ENCODE data around the gene ATG10. TPM values are rescaled to one million over a fixed set of nuclear protein-coding genes. Genes with fewer than 3 reads are reported as not detected.

The ATG10 gene
- total and polyA plus RNA-seq, 2 of the 8 experiments (the other 6 are each of a cell fraction or from before 2014, with no cell fraction given), result 3.7 to 8.8 TPM

DNA sequence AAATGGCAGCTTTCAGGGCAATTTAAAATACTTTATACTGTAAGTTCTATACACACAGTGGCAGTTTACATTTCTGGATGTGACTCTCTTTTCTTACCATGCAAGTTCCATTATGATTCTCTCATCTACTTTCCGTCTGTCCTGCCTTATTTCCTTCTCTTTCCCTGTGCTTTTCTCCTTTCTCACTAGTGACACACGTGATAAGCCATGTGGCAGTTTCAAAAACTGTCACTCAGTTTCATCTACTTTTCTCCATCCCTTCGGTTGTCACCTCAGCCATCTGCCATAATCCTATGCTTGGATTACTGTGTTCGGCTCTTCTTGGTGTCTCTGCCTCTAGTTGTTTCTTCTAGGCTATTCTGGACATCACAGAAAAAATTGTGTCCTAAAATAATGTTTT lies 46.8 kb upstream of the ATG10 start:
- CTCF ChIA-PET (ENCODE audit: partially characterized antibody), result interaction anchor here (0.9 to 1.2 kb wide), 2 partner anchors 23 to 266 kb away, joined by 3 to 5 read pairs; no protein-coding TSS in a partner anchor
- no peak overlapping the region for H2AFZ ChIP-seq (ENCODE audit: low read length)

More for the DNA sequence above, 46.8 kb upstream of the ATG10 start:
- no peak overlapping the region for H4K5ac ChIP-seq (ENCODE audit: insufficient read length, low read depth, low read length)
- H3K18ac ChIP-seq (ENCODE audit: extremely low read depth, low read length), result no peak overlapping the region
- H4K91ac ChIP-seq (replicated peaks; ENCODE audit: insufficient read length, low read length), result no peak overlapping the region
- no peak overlapping the region for H2BK5ac ChIP-seq (ENCODE audit: low read depth, low read length)
- H3K27ac ChIP-seq (ENCODE audit: low read depth, low read length), result no peak overlapping the region
- WGBS, 2 experiments (ENCODE audit: extremely low coverage in 1 of 2, insufficient coverage in 1 of 2, insufficient read length in 1 of 2, insufficient replicate concordance in 2 of 2, low coverage in 1 of 2, low lambda C conversion rate in 2 of 2, missing lambda C conversion rate in 1 of 2), result 80% methylated on average over 4 of the region's 4 CpGs; no CpG with 5 or more reads in 1 of the 2 experiments
- H3K79me1 ChIP-seq (ENCODE audit: low read depth, low read length), result no peaks in the 10 kb centered on the region
- no peaks in the 10 kb centered on the region for H3K23me2 ChIP-seq (ENCODE audit: low read depth, low read length)
- H2BK12ac ChIP-seq (ENCODE audit: low read depth, low read length), result no peak overlapping the region
- H2BK15ac ChIP-seq (ENCODE audit: low read length), result no peak overlapping the region
- TF ChIP-seq CHD2 (IDR thresholded peaks at IDR 0.05; ENCODE audit: low read length) (no peak), MAFK (IDR thresholded peaks at IDR 0.05; ENCODE audit: low read depth, low read length) (no peak)
- no peak overlapping the region for H3K23ac ChIP-seq (ENCODE audit: insufficient read length)
- no peak overlapping the region for H3K14ac ChIP-seq (ENCODE audit: insufficient read length)
- H3K56ac ChIP-seq (replicated peaks; ENCODE audit: insufficient read length, low read depth, low read length), result no peak overlapping the region
- no peak for FAIRE-seq
- no peaks in the 10 kb centered on the region for H4K20me1 ChIP-seq (replicated peaks in 1 of 2; ENCODE audit: control insufficient read depth in 1 of 2, insufficient read depth in 2 of 2, low read length in 2 of 2)
- H2BK20ac ChIP-seq (ENCODE audit: low read length), result no peak overlapping the region
- H3K4me3 ChIP-seq (ENCODE audit: extremely low read depth in 1 of 4, insufficient read depth in 2 of 4, low read depth in 3 of 4, low read length in 4 of 4), result no peak overlapping the region
- POLR2A ChIA-PET (ENCODE audit: partially characterized antibody), result no interaction called here
- H3K4ac ChIP-seq (replicated peaks; ENCODE audit: insufficient read length, low read depth, low read length), result no peak overlapping the region
- H3K27me3 ChIP-seq (replicated peaks in 1 of 4; ENCODE audit: control insufficient read depth in 3 of 4, extremely low read depth in 1 of 4, insufficient read depth in 3 of 4, low read length in 3 of 4), result no peaks in the 10 kb centered on the region
- H3K36me3 ChIP-seq (ENCODE audit: control insufficient read depth in 2 of 4, insufficient read depth in 4 of 4, low read length in 3 of 4), result no peaks in the 10 kb centered on the region
- peaks cover 0 to 3% of the 10 kb centered on the region in 2 experiments; a peak in 1 of 4 replicates for H3K9me3 ChIP-seq (ENCODE audit: insufficient read depth in 2 of 2, low read depth in 1 of 2, low read length in 1 of 2)
- H3K4me2 ChIP-seq (ENCODE audit: insufficient read depth in 1 of 2, low read depth in 2 of 2, low read length in 2 of 2), result no peak overlapping the region
- no peaks in the 10 kb centered on the region for H3K79me2 ChIP-seq (ENCODE audit: control insufficient read depth in 1 of 2, insufficient read depth in 2 of 2, low read length in 2 of 2)
- no peak overlapping the region for H3K9ac ChIP-seq (replicated peaks in 1 of 4; ENCODE audit: extremely low read depth in 1 of 4, low read depth in 3 of 4, low read length in 3 of 4)
- H2AK5ac ChIP-seq (ENCODE audit: low read depth, low read length), result no peak overlapping the region
- DNase-seq (ENCODE audit: low read depth in 1 of 2, low spot score in 2 of 2), result no peak
- H4K8ac ChIP-seq (ENCODE audit: extremely low read depth, insufficient read depth, low read length), result no peak overlapping the region
- no peaks in the 10 kb centered on the region for H3K4me1 ChIP-seq (replicated peaks in 1 of 4; ENCODE audit: control insufficient read depth in 3 of 4, insufficient read depth in 4 of 4, low read length in 3 of 4)
- no peak overlapping the region for H2BK120ac ChIP-seq (replicated peaks; ENCODE audit: low read depth, low read length)

All from H1 (cell line).